ENCODE measurements around the gene TRAF6.

DNA sequence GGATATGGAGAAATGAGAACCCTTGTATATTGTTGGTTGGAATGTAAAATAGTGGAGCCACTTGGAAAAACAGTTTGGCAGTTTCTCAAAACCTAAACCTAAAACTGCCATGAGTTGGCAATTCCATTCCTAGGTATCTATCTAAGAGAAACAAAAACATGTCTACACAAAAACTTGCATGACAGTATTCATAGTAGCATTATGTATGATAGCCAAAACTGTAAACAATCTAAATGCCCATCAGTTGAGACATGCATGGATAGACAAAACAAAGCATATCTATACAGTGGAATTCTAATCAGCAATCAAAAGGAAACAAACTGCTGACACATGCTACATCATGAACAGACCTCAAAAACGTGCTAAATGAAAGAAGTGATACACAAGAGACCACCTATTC is 34.9 kb downstream of the TRAF6 start:
- TF ChIP-seq, protein P1, sequence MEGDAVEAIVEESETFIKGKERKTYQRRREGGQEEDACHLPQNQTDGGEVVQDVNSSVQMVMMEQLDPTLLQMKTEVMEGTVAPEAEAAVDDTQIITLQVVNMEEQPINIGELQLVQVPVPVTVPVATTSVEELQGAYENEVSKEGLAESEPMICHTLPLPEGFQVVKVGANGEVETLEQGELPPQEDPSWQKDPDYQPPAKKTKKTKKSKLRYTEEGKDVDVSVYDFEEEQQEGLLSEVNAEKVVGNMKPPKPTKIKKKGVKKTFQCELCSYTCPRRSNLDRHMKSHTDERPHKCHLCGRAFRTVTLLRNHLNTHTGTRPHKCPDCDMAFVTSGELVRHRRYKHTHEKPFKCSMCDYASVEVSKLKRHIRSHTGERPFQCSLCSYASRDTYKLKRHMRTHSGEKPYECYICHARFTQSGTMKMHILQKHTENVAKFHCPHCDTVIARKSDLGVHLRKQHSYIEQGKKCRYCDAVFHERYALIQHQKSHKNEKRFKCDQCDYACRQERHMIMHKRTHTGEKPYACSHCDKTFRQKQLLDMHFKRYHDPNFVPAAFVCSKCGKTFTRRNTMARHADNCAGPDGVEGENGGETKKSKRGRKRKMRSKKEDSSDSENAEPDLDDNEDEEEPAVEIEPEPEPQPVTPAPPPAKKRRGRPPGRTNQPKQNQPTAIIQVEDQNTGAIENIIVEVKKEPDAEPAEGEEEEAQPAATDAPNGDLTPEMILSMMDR (IDR thresholded peaks at IDR 0.05; ENCODE audit: borderline replicate concordance, extremely low read depth, low read length, poor library complexity, severe bottlenecking), result no peak
- no peak for TF ChIP-seq EZH2 (IDR thresholded peaks at IDR 0.05; ENCODE audit: borderline replicate concordance, low read depth, low read length, severe bottlenecking)
